Left kidney (tissue), 2 donors: ENCODE measurements around the gene GABBR2. TPM values are rescaled to one million over a fixed set of nuclear protein-coding genes. Genes with fewer than 3 reads are reported as not detected.

Experiments
- DNase-seq: peaks from one replicate; pipeline ENCODE4 v3.0.0-alpha.2; 2013
- polyA plus RNA-seq: library from polyadenylated mRNA; unstranded; fragments of 120-200 nt; gene quantifications from one replicate; pipeline ENCODE4 v1.2.1, GENCODE V29; 2013; ENCODE audit not compliant: insufficient read length

The GABBR2 gene
- polyA plus RNA-seq, 1 donor: 6.3 TPM

DNA sequence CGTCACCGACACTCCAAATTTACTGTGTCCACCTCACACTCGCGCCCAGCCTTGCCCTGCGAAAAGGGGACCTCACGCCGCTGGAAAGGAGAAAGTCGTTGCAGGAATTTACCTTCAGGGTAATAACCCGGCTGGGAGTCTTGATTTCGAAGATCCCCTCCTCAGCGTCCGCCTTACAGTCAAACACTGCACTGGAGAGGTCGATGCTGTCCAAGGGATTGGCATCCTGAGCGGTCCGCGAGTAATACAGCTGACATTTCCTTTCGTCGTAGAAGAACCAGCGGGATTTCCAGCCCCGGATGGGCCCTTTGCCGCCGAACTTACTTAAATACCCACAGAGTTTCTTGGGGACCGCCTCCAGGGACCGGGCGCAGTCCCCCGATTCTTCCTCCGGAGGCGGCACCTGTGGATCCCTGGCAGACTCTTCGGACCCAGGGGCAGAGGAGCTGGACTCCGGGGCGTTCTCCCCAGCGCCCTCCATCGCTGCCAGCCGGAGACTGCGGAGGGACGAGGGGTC is 453.6 kb downstream of the GABBR2 start:
- DNase-seq: no peak

DNA sequence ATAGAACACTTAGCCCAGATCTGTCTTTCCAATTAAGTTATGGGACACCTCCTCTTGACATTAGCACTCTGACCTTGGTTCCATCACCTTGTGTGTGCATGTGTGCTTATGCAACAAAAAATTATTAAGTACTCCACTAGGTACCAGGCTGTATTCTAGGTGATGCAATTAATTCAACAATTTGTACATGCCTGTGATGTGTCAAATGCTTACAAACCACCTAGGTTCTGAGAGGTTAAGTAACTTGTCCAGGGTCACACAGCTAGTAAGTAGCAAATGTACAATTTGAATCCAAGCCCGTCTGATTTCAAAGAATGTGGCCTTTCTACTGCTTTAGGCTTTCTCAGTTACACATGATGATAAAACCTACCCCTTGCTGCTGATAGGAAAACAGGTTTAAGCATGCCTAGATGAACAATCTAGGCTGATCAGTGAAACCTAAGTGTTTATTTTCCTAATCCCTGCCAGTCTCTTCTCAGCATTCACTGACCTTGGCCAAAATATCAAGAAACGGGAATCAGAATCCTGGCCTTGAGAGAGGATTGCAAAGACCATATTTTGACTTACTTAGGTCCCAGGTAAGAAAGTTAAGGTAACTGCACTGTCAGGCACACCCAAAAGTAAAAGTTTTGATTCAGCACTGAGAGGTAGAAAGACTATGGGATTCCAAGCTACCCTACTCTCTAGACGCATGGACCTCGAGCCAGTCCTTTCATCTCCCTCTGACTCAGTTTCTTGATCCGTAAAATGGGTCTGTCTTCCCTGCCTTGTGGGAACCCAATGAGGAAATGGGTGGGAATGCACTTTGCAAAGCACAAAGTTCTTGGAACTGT is 454.3 kb downstream of the GABBR2 start:
- no peak for DNase-seq

DNA sequence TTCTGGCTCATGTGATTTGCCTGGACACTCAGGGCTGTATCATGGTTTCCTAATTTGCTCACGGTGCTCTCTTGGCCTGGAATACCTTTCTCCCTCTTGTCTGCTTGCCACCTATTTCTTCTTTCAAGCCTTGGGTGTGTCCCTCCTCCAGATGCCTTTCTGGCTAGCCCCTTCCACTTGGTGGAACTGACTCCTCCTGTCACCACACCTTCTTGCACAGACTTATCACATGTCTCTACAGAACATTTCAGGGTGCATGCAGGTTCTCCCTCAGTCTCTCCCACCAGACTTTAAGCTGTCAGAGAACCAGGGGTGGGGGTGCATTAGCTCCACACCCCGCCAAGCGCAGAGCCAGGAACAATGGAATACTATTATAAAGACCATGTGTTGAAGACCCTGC is 455.2 kb downstream of the GABBR2 start:
- no peak for DNase-seq

DNA sequence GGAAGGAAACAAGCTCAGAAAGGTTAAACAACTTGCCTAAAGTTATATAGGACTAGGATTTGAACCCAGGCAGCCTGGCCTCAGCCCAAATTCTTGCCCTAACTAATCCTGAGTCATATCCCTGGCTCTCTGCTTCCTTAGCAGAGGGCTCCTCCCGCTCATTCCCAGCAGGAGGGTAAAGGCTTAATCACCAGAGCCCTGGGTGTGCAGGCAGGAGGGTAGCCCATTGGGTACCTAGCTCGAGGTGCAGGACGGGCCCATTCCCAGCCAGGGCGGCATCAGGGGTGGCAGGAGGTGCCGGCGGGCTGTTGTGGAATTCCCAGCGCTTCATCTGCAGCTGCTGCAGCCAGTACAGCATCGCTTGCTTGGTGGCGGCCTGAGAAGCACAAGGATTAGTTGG is 457.2 kb downstream of the GABBR2 start:
- no peak for DNase-seq

DNA sequence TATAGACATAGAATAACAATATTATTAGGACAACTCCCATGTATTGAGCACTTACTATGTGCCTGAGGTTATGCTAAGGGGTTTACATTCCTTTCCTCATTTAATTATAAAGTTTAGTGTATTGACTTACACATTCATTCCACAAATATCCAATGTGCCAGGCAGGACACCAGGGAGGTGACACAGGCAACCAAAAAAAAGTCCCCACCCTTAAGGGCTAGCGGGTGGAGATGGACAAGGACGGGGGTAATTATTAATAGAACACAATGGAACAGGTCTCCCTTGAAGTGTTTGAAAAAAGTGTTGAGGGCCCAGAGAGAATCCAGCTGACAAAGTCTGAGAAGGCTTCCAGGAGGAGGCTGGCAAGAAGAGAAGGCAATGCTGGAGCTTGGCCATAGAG is 459.0 kb downstream of the GABBR2 start:
- DNase-seq: no peak

DNA sequence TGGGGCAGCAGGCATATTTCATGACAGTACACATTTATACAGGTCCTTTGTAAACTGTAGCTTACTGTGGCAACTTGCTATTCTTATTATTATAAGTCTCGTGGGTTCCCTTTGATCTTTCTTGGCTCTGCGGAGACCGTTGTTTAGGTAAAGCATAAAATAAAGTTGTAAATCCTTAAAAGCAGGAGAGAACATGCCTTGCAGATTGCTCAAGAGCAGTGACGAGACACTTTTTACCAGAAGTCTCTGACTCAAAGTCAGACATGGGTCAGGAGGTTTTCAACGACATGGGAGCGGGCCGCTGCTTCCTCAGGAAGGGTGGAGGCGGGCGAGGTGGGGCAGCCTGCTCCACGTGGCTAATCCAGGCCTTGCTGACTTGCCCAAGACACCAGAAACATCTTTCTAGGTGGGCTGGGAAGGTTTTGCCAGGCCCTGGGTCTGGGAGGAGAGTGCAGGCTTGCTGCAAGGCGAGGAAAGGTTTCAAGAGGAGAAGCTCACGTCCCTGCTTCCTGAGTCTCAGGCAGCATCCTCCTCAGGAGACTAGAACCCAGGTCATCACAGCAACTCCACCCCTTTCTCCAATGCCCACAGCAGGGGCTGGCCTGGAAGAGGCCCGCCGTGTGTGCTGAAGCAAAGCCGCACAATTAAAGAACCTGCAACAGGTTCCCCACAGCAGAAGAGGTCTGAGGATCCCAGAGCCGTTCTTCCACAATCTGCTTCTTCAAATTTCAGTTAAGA is 459.8 kb downstream of the GABBR2 start:
- DNase-seq: no peak

DNA sequence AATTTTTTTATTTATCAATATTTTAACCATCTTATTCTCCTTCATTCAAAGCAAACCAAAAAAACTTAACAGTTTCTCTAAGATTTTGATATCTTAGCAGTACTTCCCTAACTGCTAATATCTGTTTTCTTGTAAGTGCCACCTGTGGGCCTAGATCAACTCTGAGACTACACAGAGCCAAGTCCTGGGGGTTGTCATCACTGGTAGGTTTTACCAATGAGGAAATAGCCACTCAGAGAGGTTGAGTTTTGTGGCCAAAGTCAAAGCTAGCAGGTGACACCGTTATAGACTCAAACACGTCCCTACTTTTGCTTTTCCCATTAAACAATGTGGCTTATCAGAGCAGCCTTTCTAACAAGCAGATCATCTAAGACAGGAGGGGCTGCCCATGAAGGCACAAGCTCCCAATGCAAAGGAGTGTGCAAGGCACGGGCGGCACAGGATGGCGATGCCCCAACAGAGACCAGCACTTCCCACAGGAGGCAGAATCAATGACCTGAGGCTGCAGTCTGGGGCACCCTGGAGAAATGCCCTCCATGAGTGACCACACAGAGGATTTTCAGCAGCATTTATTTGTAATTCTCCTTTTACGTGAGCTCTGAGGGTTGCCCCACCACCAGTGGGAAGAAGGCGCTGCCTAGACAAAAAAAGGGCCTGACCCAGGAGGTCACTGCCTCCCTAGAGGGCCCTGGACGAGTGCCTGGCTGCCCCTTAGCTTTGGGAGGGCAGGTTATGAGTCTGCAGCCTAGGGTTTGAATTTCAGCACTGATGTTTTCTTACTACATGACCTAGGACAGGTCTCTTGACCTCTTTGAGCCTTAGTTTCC is 460.7 kb downstream of the GABBR2 start:
- no peak for DNase-seq

DNA sequence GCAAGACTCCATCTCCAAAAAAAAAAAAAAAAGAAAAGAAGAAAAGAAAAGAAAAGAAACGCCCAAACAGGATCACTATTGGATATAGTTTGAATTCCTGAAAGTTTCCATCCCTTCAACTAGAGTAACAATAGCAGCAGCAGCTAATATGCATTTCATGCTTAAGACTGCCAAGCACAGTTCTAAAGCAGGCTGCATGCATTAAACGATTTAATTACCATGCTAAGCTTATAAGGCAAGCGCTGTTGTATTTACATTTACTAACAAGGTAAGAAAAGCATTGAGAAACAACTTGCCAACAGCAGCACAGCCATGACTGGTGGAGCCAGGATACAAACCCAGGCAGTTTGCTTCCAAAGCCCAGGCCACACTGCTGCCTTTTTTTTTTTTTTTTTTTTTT is 466.3 kb downstream of the GABBR2 start:
- DNase-seq: no peak

DNA sequence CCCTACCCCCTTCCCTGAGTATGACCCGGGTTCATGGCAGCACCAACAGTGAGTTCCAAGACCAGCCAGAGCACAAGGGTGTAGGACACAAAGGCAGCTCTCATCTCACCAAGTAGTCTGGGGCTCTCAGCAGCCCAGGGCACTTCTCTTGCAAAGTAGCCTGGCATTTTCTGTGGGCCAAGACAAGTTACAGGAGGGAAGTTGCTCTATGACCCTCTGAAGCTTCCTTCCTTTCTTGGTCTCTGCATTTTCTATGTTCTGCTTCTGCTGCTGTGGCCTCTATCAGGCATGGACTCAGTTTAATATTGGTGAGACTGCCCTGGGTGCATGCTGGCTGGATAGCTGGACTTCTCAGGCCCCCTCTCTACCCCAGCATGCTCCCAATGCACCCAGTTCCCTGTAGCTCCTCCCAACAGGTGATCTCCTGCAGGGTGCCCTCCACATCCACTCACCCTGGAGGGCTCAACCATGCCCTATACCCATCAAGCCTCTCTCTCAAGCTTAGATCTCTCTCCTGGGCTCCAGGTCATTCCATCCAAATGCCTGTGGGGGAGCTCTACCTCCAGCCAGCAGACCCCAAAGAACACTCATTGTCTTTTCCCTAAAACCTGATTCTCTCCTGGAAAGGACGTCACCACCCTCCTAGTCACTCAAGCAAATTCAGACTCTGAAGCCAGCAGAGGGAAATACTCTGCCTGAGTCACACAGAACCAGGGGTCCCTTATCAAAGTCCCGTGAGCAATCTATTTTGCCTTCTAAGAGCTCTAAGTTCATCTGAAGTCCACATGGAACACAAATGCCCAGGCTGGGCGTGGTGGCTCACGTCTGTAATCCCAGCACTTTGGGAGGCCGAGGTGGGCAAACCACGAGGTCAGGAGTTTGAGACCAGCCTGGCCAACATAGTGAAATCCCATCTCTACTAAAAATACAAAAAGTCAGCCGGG is 467.1 kb downstream of the GABBR2 start:
- no peak for DNase-seq

DNA sequence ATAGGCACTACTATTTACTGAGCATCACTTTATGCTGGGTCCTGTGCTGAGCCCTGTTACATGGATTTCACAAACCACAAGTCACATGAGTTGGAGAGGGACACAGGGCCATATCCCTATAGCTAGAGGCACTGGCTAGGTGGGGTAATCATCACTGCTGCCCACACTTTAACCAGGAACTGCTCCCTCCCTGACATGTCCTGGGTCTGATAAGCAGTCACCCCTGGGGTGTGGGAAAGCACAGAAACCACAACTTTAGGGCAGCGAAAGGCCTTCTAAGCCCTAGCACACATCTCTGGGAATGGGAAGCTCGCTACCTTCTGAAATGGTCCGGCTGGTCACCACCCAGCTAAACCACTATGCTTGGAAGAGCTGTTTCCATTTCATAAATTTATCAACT is 468.3 kb downstream of the GABBR2 start:
- no peak for DNase-seq

Other genes starting within 250 kb of the GABBR2 start
- 30.6 TPM for gene ANKS6, start 87.6 kb upstream of the GABBR2 start, polyA plus RNA-seq
- 9.2 TPM for gene GALNT12, start 98.7 kb upstream of the GABBR2 start, polyA plus RNA-seq
- gene COL15A1, start 235.0 kb upstream of the GABBR2 start, polyA plus RNA-seq: 21.6 TPM